Measurements from ENCODE around the gene FBXW9.
A peak's percentile ranks its signal among the peaks of the same experiment; 100 is the strongest.

The FBXW9 gene

GRCh38 chr19:12670159-12670928 lies 26.1 kb downstream of the FBXW9 start:
- peaks cover 63% of the 10 kb centered on the region for H3K79me2 ChIP-seq (ENCODE audit: insufficient read depth, low read length)
- no peak for ATAC-seq (ENCODE audit: insufficient read depth, low read depth)
- peak overlapping the region; percentile 77 for H3K4me2 ChIP-seq (ENCODE audit: insufficient read depth, low read length)
- H2AFZ ChIP-seq (ENCODE audit: low read depth, low read length) = peak overlapping the region; percentile 87
- H4K20me1 ChIP-seq (ENCODE audit: insufficient read depth, low read length) = peaks cover 23% of the 10 kb centered on the region
- peak overlapping the region; percentile 94 for H3K27ac ChIP-seq (ENCODE audit: low read length)
- H3K9me3 ChIP-seq (ENCODE audit: insufficient read depth, low read length, severe bottlenecking) = no peaks in the 10 kb centered on the region
- H3K9ac ChIP-seq (ENCODE audit: low read depth, low read length) = peak overlapping the region; percentile 74
- H3K4me3 ChIP-seq (ENCODE audit: low read depth in 1 of 2, low read length in 2 of 2) = peak overlapping the region; percentile 67 to 84
- DNase-seq = peak; percentile 25
- peaks cover 52% of the 10 kb centered on the region for H3K36me3 ChIP-seq (ENCODE audit: insufficient read depth, low read length)
- H3K27me3 ChIP-seq (ENCODE audit: insufficient read depth, low read length, poor library complexity) = no peaks in the 10 kb centered on the region
- H3K4me1 ChIP-seq (ENCODE audit: insufficient read depth, low read length) = peaks cover 45% of the 10 kb centered on the region
- TF ChIP-seq CTCF (IDR thresholded peaks at IDR 0.05; ENCODE audit: borderline replicate concordance, extremely low read depth, low read length, poor library complexity, severe bottlenecking) (no peak), EZH2 (IDR thresholded peaks at IDR 0.05; ENCODE audit: borderline replicate concordance, low read depth, low read length, severe bottlenecking) (no peak)

GRCh38 chr19:12669270-12670158 lies 26.9 kb downstream of the FBXW9 start:
- H4K20me1 ChIP-seq (ENCODE audit: insufficient read depth, low read length) = peaks cover 20% of the 10 kb centered on the region
- peaks cover 54% of the 10 kb centered on the region for H3K36me3 ChIP-seq (ENCODE audit: insufficient read depth, low read length)
- ATAC-seq (ENCODE audit: insufficient read depth, low read depth) = peak; percentile 36
- peak overlapping the region; percentile 77 for H3K4me2 ChIP-seq (ENCODE audit: insufficient read depth, low read length)
- H3K27ac ChIP-seq (ENCODE audit: low read length) = peak overlapping the region; percentile 94
- H3K4me1 ChIP-seq (ENCODE audit: insufficient read depth, low read length) = peaks cover 50% of the 10 kb centered on the region
- H3K9me3 ChIP-seq (ENCODE audit: insufficient read depth, low read length, severe bottlenecking) = no peaks in the 10 kb centered on the region
- TF ChIP-seq EZH2 (IDR thresholded peaks at IDR 0.05; ENCODE audit: borderline replicate concordance, low read depth, low read length, severe bottlenecking) (no peak), CTCF (IDR thresholded peaks at IDR 0.05; ENCODE audit: borderline replicate concordance, extremely low read depth, low read length, poor library complexity, severe bottlenecking) (peak; percentile 23)
- H3K4me3 ChIP-seq (ENCODE audit: low read depth in 1 of 2, low read length in 2 of 2) = peak overlapping the region; percentile 67 to 84
- H2AFZ ChIP-seq (ENCODE audit: low read depth, low read length) = peak overlapping the region; percentile 87
- peak overlapping the region; percentile 74 for H3K9ac ChIP-seq (ENCODE audit: low read depth, low read length)
- H3K27me3 ChIP-seq (ENCODE audit: insufficient read depth, low read length, poor library complexity) = no peaks in the 10 kb centered on the region
- peak; percentile 77 for DNase-seq
- H3K79me2 ChIP-seq (ENCODE audit: insufficient read depth, low read length) = peaks cover 68% of the 10 kb centered on the region

GRCh38 chr19:12668932-12669269 lies 27.5 kb downstream of the FBXW9 start:
- Histone ChIP-seq H3K79me2 (ENCODE audit: insufficient read depth, low read length) (peaks cover 66% of the 10 kb centered on the region), H2AFZ (ENCODE audit: low read depth, low read length) (peak overlapping the region; percentile 87)
- peak; percentile 57 for DNase-seq

More at GRCh38 chr19:12668932-12669269, 27.5 kb downstream of the FBXW9 start:
- peak overlapping the region; percentile 67 to 84; a peak in 3 of 4 replicates for H3K4me3 ChIP-seq (ENCODE audit: low read depth in 1 of 2, low read length in 2 of 2)
- peak overlapping the region; percentile 77 for H3K4me2 ChIP-seq (ENCODE audit: insufficient read depth, low read length)
- H3K27me3 ChIP-seq (ENCODE audit: insufficient read depth, low read length, poor library complexity) = no peaks in the 10 kb centered on the region
- peaks cover 54% of the 10 kb centered on the region for H3K36me3 ChIP-seq (ENCODE audit: insufficient read depth, low read length)
- H3K4me1 ChIP-seq (ENCODE audit: insufficient read depth, low read length) = peaks cover 50% of the 10 kb centered on the region
- H3K9me3 ChIP-seq (ENCODE audit: insufficient read depth, low read length, severe bottlenecking) = no peaks in the 10 kb centered on the region
- no peak for TF ChIP-seq EZH2 (IDR thresholded peaks at IDR 0.05; ENCODE audit: borderline replicate concordance, low read depth, low read length, severe bottlenecking)
- no peak for TF ChIP-seq CTCF (IDR thresholded peaks at IDR 0.05; ENCODE audit: borderline replicate concordance, extremely low read depth, low read length, poor library complexity, severe bottlenecking)
- H4K20me1 ChIP-seq (ENCODE audit: insufficient read depth, low read length) = peaks cover 14% of the 10 kb centered on the region
- no peak for ATAC-seq (ENCODE audit: insufficient read depth, low read depth)
- peak overlapping the region; percentile 74 for H3K9ac ChIP-seq (ENCODE audit: low read depth, low read length)
- H3K27ac ChIP-seq (ENCODE audit: low read length) = peak overlapping the region; percentile 94
